Fibroblast of skin of left biceps (primary cell): ENCODE data around the gene PLCL1.

Experiments used
- DNase-seq, 2 experiments: peaks; one replicate each; pipeline ENCODE4 v3.0.0-alpha.2; 2013; ENCODE audit warnings: low read depth in 2 of 2

PLCL1 gene

GRCh38 chr2:197885587-197885986, 81.2 kb downstream of the PLCL1 start:
- DNase-seq = no peak

DNA sequence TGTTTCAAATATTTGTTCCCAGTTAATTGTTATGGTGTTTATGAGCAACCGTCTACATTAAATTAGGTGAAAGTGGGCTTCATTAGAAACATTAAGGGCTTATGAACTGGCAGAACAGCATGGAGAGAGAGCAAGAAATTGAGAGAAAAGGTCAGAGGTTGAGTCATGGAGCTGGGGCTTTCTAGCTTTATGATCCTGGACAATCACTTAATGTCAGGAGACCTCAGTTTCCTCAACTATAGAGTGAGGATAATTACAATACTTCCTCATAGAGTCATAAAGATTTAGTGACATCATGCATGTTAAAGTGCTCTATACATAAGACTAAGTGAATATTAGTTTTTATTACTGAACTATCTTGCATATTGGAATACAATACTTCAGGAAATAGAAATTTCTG, 83.9 kb downstream of the PLCL1 start:
- DNase-seq = no peak

- no peak for DNase-seq
Observed at GRCh38 chr2:197889041-197889440, 84.6 kb downstream of the PLCL1 start.

GRCh38 chr2:197890168-197890567, 85.8 kb downstream of the PLCL1 start:
- DNase-seq = no peak

GRCh38 chr2:197891897-197892442, 87.6 kb downstream of the PLCL1 start:
- no peak for DNase-seq

DNA sequence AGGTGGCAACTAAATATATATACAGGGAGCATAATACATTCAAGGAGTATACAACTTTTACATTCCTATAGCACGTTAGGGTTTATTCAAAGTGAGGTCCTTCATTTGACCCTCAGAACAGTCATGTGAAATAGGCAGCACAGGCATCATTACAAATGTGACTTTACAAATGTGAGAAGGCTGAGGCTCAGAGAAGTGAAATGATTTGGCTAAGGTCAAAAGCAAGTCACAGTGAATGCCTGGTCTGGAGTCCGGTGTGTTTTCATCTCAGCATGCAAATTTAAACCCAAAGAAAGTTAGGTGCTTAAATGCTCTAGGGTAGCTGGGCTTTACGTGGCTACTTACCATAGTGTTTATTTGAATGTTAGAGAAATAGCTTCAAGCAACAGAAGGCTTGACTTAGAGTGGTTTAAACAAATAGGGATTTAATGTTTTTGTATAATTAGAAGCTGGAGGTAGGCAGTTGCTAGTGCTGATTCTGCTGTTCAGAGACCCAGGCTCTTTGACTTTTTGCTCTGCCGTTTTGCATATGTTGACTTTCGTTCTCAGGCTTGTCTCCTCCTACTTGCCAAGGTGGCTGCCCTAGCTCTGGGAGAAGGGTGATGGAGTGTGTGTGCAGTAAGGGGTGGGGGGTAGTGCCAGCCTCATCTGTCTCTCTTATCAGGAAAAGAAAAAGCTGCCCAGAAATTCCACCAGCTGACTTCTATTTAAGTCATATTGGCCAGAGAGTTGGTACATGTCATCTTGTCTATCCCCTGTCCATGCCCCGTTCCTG, 89.2 kb downstream of the PLCL1 start:
- no peak for DNase-seq

GRCh38 chr2:197894751-197895274, 90.4 kb downstream of the PLCL1 start:
- no peak for DNase-seq

- no peak for DNase-seq
Observed at GRCh38 chr2:197897960-197898678, 93.7 kb downstream of the PLCL1 start.

- no peak for DNase-seq
Observed at GRCh38 chr2:197904446-197904845, 100.1 kb downstream of the PLCL1 start.

GRCh38 chr2:197908156-197908555, 103.8 kb downstream of the PLCL1 start:
- no peak for DNase-seq

- DNase-seq = peak; percentile 73 to 77
Observed at GRCh38 chr2:197908990-197909776, 104.8 kb downstream of the PLCL1 start.

- no peak for DNase-seq
Observed at GRCh38 chr2:197911667-197912066, 107.3 kb downstream of the PLCL1 start.

DNA sequence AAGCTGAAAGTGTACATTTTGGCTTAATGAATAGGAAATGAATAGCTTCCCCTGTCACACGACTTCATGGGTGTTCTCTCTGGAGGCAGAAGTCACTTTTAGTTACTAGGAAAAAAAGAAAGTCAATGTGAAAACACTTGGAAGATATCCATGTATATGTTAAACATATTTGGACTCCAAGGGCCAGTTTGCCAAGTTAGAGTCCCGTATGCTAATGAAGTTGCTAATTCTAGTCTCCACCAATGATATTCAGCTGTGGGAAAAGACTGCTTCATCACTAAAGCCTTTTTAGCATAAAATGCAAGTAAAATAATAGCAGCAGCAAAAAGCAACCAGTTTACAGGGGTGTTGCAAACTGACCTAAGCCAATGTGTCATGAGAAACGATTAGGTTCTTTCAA, 108.7 kb downstream of the PLCL1 start:
- no peak for DNase-seq

DNA sequence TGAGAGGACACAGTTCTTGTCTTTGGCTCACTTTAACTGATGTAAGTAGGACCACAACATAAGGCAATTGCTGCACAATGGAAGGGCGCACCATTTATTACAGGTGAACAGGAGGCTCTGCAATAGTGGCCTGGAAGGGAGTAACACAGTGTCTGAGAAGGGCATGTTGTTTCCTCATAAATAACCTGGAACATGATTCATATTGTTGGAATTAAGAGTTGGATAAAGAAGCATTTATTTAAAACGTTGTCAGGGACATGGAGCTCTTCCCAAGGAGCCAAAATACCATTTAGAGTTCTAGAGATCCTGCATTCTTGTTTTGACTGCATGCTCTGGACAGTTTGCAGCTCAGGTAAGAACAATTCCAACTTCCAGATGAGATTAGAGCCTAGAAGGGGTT, 110.4 kb downstream of the PLCL1 start:
- DNase-seq = no peak

- peak; percentile 66 to 70 for DNase-seq
Observed at GRCh38 chr2:197915548-197916265, 111.3 kb downstream of the PLCL1 start.

- DNase-seq = no peak
Observed at GRCh38 chr2:197919487-197919886, 115.1 kb downstream of the PLCL1 start.

- DNase-seq = no peak
Observed at GRCh38 chr2:197920088-197920487, 115.7 kb downstream of the PLCL1 start.

GRCh38 chr2:197920592-197921201, 116.3 kb downstream of the PLCL1 start:
- DNase-seq = no peak

DNA sequence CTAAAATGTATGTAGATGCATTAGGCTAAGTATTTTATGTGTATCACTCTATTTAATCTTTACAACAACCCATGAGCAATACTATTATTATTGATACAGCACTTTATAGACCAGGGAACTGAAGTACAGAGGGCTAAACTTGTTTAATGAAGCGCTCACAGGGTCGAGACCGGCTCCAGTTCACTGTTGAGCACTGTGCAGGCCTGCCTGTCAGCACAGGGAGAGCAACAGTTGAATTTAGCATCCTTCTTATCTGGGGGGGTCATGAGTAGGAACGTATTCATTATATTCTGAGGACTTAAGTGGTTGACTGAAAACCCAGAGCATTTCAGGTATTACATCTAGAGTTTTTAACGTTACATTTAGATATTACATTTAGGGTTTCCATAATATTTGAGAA, 120.1 kb downstream of the PLCL1 start:
- no peak for DNase-seq

GRCh38 chr2:197925204-197925603, 120.8 kb downstream of the PLCL1 start:
- no peak for DNase-seq

DNA sequence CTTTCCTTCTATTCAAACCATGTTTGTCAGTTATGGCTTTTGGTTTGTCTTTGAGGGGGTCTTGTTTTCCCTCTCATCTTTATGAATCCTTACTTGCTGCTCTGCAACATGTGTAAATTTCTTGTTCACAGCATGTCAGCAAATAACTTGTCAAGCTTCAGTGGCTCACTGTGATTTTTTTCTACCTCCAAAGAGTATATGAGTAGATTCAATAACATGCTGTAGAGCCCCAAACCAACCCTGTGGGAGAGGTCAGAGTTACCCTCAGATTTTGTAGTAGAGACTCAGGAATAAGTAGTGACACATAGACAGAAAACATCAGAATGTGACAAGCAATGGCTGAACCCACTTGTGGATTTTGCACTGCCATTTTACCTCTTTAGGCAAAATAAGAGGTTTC, 121.6 kb downstream of the PLCL1 start:
- no peak for DNase-seq
